Transverse colon (tissue), 4 donors: ENCODE data around the gene C6orf47. TPM values are rescaled to one million over a fixed set of nuclear protein-coding genes. Genes with fewer than 3 reads are reported as not detected.
A peak's percentile ranks its signal among the peaks of the same experiment; 100 is the strongest.

Experiments used
- DNase-seq: peaks from one replicate; pipeline ENCODE4 v3.0.0-alpha.2; 2019
- H3K27ac ChIP-seq, 4 donors: fragments of 200-600 bp; sonication (generic); 2 replicates each; pipeline ENCODE4 v1.5.1; 2016 to 2018; ENCODE audit warnings: inconsistent platforms in 4 of 4
- H3K27me3 ChIP-seq: fragments of 200-600 bp; sonication (generic); 2 replicates; pipeline ENCODE4 v1.5.1; 2017; ENCODE audit warnings: inconsistent platforms
- H3K36me3 ChIP-seq, 4 donors: fragments of 200-600 bp; sonication (generic); 2 replicates each; pipeline ENCODE4 v1.5.1; 2017 to 2019; ENCODE audit warnings: inconsistent platforms in 4 of 4
- H3K4me1 ChIP-seq, 4 donors: fragments of 200-600 bp; sonication (generic); 2 replicates each; pipeline ENCODE4 v1.5.1; 2017 to 2020; ENCODE audit warnings: inconsistent platforms in 4 of 4
- H3K4me3 ChIP-seq, 4 donors: fragments of 200-600 bp; sonication (generic); 1 replicate in 1 of 4; 2 replicates in 3 of 4; pipeline versions ENCODE4 v1.5.1 to v1.6.1; 2017 to 2019; ENCODE audit warnings: inconsistent platforms in 4 of 4
- H3K9me3 ChIP-seq, 2 donors: fragments of 200-600 bp; sonication (generic); 2 replicates each; pipeline ENCODE4 v1.5.1; 2017 to 2019; ENCODE audit warnings: inconsistent platforms in 2 of 2
- CTCF ChIP-seq, 5 experiments: fragments of 200-600 bp in 3 of 5; fragments of 450-650 bp in 2 of 5; sonication (generic) in 3 of 5; IDR thresholded peaks; 1 replicate in 2 of 5; 2 replicates in 3 of 5; pipeline ENCODE4 v1.5.1; 2016 to 2017; ENCODE audit warnings: antibody characterized with exemption in 5 of 5, inconsistent platforms in 3 of 5, mild to moderate bottlenecking in 2 of 5, moderate library complexity in 1 of 5
- EP300 ChIP-seq: sonication (generic); formaldehyde crosslinking; IDR thresholded peaks from one replicate; pipeline ENCODE4 v1.6.1; 2017; ENCODE audit warnings: antibody characterized with exemption, low read depth
- POLR2A ChIP-seq: fragments of 450-650 bp; IDR thresholded peaks from one replicate; pipeline ENCODE4 v1.6.1; 2016; ENCODE audit warnings: antibody characterized with exemption, mild to moderate bottlenecking, moderate library complexity
- POLR2AphosphoS5 ChIP-seq, 3 donors: sonication (generic); formaldehyde crosslinking; IDR thresholded peaks; one replicate each; pipeline ENCODE4 v1.6.1; 2016; ENCODE audit warnings: antibody characterized with exemption in 3 of 3
- WGBS, 2 donors: methylation state at CpG; one replicate each; pipeline ENCODE4 v1.1.5; 2018; ENCODE audit warnings: low coverage in 1 of 2; 5-methylcytosine and 5-hydroxymethylcytosine counted together
- in situ Hi-C, 4 donors: fragments of 200-750 bp; cut with MboI; loops; one replicate each; pipeline versions ENCODE4 v1.15.0 to v1.15.1; 2017; ENCODE audit warnings: low sequenced_read_pairs in 3 of 4, low pct_ligation_motif_present in 1 of 4, low pct_unique_long_range_greater_than_20kb in 1 of 4
- intact Hi-C: fragments of 100-400 bp; cut with DNase I; formaldehyde crosslinking; loops from one replicate; pipeline ENCODE4 v1.15.1; 2023; ENCODE audit warnings: low total_unique reads
- total RNA-seq, 4 donors: library from RNA; depleted of rRNA; stranded (reverse); fragments of >200 nt; gene quantifications; one replicate each; pipeline ENCODE4 v1.1.0, GENCODE V29; 2016

Gene C6orf47
- total RNA-seq, 4 donors from 2014 or later = 18.7 to 45.7 (median 25.2) TPM

DNA sequence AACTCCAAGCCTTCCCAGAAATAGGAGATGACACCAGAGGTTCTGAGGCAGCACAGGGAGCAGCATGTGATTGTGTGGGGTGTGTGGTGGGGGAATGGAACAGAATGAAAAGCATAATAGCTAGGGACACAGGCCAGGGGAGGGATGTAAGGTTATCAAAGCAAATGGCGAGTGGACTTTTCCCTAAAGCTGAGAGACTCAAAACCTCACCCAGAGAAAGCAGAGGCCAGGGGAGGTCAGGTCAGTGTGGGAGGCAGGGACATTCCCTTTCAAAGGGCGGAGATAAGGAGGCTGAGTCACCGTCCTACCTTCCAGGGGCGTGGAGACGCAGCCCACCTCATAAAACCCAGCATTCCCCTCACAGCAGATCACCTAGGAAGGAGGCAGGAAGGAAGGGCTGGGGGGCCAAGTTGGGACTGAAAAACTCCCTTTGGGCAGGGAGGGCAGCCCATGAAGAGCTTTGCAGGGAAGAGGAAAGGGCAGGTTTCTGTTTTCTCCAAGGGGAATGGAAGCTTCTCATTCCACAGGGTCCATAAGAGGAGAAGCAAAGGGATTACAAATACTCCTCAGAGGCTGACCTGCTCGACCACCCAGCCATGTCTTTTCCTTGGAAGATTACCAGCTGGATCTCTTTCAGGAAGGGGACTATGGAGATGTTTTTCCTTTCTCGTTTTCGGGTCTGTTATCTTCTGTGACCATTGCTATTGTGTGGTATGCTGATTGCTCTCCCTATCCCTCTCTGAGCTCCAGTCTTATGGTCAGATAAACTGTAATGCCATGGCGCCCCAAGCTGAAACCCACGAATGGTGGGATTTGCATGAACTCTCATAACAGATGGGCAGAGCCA is 29.9 kb upstream of the C6orf47 start:
- Histone ChIP-seq H3K4me1 (no peaks in the 10 kb centered on the region), H3K27me3 (no peaks in the 10 kb centered on the region), H3K27ac (peak overlapping the region in 3 of 4 donors; percentile 43 to 53 (median 48)), H3K36me3 (peaks cover 0 to 47% (median 23%) of the 10 kb centered on the region in 4 donors), H3K4me3 (no peak overlapping the region), H3K9me3 (no peaks in the 10 kb centered on the region)
- peak; percentile 44 for DNase-seq
- TF ChIP-seq CTCF (IDR thresholded peaks at IDR 0.05) = no peak
- no peak for TF ChIP-seq POLR2A
- no peak for TF ChIP-seq EP300
- no peak for TF ChIP-seq POLR2AphosphoS5 (IDR thresholded peaks at IDR 0.05)
- intact Hi-C loops = no loop called here
- 54 to 63% methylated on average over 3 to 10 of the region's 10 CpGs for WGBS, 2 donors
- in situ Hi-C loops = no loop called here

DNA sequence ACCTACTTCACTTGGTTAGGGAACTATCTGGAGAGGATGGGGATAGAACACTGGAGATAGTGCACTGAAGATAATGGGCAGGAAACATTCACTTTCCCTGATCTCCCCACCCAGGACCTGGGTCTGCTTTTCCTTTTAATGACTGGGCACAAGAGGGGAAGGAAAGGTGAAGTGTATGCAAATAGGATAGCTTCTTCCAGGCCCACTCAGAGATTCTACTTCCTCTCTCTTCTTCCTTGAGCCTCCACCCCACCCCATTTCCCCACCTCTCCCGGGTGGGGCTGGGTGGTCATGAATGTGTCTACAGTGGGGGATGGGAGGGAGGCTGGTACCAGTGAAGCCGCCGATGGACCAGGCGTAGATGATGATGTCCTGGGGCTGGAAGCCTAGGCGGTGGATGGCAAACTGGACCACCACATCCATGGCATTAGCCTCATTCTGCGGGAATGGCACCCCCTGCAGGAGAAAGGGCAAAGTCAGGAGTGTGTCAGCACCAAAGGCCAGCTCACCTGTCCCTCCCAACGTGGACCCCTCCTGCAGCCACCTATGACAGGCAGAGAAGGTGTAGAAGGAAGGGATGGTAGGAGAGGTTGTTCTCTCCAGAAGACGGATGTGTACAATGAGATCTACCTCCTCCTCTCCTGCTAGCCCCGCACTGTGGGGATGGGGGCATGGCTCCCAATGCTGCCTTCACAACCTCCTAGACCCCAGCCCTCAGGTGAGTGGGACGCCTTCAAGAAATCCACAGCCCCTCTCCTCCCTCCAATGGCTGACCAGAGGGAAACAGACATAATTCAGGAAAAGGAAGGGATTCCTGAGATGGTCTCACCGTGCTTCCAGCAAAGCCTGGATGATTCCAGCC is 28.9 kb upstream of the C6orf47 start:
- no peaks in the 10 kb centered on the region for H3K9me3 ChIP-seq
- no peaks in the 10 kb centered on the region for H3K27me3 ChIP-seq
- peaks cover 0 to 39% (median 21%) of the 10 kb centered on the region in 4 donors for H3K36me3 ChIP-seq
- H3K27ac ChIP-seq = peak overlapping the region in 3 of 4 donors; percentile 8 to 48 (median 43)
- TF ChIP-seq POLR2AphosphoS5 (IDR thresholded peaks at IDR 0.05) = no peak
- TF ChIP-seq CTCF (IDR thresholded peaks at IDR 0.05) = peak in 4 of 5 experiments; percentile 11 to 32 (median 22)
- no peak for TF ChIP-seq EP300
- no peak for TF ChIP-seq POLR2A
- intact Hi-C loops = loop anchor here (10.0 kb wide), 1 partner anchor 145 kb away; no protein-coding TSS in a partner anchor
- no peaks in the 10 kb centered on the region for H3K4me1 ChIP-seq
- no peak overlapping the region for H3K4me3 ChIP-seq
- DNase-seq = no peak
- WGBS, 2 donors = 81% methylated on average over 11 of the region's 11 CpGs; no CpG with 5 or more reads in 1 of the 2 donors
- in situ Hi-C loops = loop anchor here in 2 of 4 donors (5.0 to 10.0 kb wide), 2 partner anchors 75 to 78 kb away; partner anchors contain the start of gene SAPCD1 (in 1 of the 2)

DNA sequence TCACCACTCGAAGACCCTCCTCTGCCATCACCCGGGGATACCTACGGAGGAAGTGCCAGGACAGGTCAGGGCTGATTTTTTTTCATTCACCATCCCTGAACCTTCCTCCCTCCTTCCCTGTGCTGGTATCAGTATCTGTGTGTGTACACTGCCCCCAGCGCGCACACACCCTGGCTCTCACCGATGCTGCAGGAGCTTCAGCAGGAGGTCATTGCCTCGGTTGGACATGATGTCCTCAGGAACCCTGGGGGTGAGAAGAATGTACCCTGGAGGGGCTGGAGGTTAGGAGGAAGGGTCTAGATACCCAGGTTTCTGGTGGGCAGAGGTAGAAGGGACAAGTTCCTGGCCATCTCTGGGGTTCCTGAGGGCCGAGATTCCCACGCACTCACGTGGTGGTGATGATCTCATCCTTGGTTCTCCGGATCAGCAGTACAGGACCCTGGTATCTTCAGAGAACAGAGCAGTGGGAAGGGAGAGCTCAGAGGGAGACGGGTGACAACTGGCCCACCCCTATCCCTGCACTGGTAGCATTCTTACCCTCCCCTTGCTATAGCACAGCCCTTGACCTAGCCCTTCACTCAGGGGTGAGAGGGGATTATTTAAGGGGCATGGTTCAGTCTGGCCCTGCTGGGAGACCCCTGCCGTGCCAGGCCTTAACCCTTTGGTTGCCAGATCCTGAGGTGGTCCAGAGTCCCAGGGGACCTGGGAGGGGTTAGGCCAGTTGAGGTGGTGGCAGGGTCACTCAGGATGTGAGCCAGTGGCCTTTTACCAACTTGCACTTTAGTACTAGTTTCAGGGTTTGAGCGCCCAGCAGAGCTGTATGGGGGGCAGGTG is 27.5 kb upstream of the C6orf47 start:
- in situ Hi-C loops (loop anchor here in 2 of 4 donors (5.0 to 10.0 kb wide), 2 partner anchors 77 to 79 kb away; partner anchors contain the start of gene SAPCD1 (in 1 of the 2)), intact Hi-C loops (loop anchor here (10.0 kb wide), 1 partner anchor 147 kb away; no protein-coding TSS in a partner anchor)
- Histone ChIP-seq H3K36me3 (peaks cover 0 to 39% (median 18%) of the 10 kb centered on the region in 4 donors), H3K9me3 (no peaks in the 10 kb centered on the region), H3K27ac (no peak overlapping the region), H3K4me3 (no peak overlapping the region), H3K27me3 (no peaks in the 10 kb centered on the region), H3K4me1 (peaks cover 0 to 4% (median 0%) of the 10 kb centered on the region in 4 donors)
- no peak for DNase-seq
- no peak for TF ChIP-seq CTCF (IDR thresholded peaks at IDR 0.05)
- TF ChIP-seq POLR2AphosphoS5 (IDR thresholded peaks at IDR 0.05) = no peak
- TF ChIP-seq POLR2A = no peak
- no peak for TF ChIP-seq EP300
- 79 to 88% methylated on average over 2 to 14 of the region's 14 CpGs for WGBS, 2 donors
